ENCODE measurements around the gene MIS12.

- no peak for TF ChIP-seq EZH2phosphoT487 (conservative IDR thresholded peaks at IDR 0.05; ENCODE audit: low read length)
- TF ChIP-seq CTCF (IDR thresholded peaks at IDR 0.05; ENCODE audit: insufficient read depth, low read length, poor library complexity, severe bottlenecking) = no peak
Measured at GRCh38 chr17:5508810-5509209, 22.4 kb downstream of the MIS12 start.

Data from SU-DHL-6 (cell line).